ENCODE results near the gene GNG12.

Gene GNG12

DNA sequence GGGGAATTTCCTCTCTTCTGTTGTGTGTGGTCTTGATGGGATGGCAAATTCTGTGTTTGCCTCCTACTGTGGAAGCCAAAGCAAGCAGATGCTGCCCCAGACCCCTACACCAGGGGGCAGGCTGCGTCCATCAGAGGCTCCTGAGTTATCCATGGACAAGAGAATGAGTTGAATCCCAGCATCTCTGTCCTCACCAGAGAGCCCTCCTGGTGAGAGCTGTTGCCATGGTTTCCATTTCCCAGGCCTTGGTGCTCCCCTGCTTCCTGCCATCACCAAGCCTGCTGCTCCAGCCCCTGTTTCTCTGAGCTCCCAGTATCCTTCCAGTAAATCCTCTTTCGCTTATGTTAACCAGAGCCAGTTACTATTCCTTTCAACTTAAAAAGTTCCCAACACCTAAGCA, 20.4 kb upstream of the GNG12 start:
- H3K27ac ChIP-seq = no peak overlapping the region
- TF ChIP-seq, protein P1, sequence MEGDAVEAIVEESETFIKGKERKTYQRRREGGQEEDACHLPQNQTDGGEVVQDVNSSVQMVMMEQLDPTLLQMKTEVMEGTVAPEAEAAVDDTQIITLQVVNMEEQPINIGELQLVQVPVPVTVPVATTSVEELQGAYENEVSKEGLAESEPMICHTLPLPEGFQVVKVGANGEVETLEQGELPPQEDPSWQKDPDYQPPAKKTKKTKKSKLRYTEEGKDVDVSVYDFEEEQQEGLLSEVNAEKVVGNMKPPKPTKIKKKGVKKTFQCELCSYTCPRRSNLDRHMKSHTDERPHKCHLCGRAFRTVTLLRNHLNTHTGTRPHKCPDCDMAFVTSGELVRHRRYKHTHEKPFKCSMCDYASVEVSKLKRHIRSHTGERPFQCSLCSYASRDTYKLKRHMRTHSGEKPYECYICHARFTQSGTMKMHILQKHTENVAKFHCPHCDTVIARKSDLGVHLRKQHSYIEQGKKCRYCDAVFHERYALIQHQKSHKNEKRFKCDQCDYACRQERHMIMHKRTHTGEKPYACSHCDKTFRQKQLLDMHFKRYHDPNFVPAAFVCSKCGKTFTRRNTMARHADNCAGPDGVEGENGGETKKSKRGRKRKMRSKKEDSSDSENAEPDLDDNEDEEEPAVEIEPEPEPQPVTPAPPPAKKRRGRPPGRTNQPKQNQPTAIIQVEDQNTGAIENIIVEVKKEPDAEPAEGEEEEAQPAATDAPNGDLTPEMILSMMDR (IDR thresholded peaks at IDR 0.05) = no peak
- no peak for DNase-seq (ENCODE audit: low spot score)

DNA sequence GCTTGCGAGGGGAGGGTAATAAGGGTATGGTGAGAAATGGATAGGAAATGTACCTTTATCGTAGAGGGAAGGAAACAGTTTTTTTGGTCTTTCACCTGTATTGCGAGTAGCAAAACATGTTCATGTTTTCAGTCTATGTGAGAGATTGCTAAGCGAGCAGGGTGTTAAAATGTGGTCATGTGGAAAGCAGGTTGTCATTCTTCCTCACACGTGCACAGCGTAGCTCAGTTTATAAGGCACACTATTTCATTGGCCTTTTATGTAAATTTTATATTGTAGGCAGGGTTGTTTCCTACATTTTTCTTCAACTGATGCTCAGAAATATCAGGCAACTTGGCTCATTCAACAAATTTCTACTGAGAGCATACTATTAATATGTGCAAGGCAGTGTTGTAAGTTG, 18.5 kb upstream of the GNG12 start:
- no peak for DNase-seq (ENCODE audit: low spot score)
- TF ChIP-seq, protein P1 (IDR thresholded peaks at IDR 0.05) = no peak
- Histone ChIP-seq H3K27ac (no peak overlapping the region), H3K4me3 (no peak overlapping the region)

More for the DNA sequence above, 20.4 kb upstream of the GNG12 start:
- H3K4me3 ChIP-seq = no peak overlapping the region

DNA sequence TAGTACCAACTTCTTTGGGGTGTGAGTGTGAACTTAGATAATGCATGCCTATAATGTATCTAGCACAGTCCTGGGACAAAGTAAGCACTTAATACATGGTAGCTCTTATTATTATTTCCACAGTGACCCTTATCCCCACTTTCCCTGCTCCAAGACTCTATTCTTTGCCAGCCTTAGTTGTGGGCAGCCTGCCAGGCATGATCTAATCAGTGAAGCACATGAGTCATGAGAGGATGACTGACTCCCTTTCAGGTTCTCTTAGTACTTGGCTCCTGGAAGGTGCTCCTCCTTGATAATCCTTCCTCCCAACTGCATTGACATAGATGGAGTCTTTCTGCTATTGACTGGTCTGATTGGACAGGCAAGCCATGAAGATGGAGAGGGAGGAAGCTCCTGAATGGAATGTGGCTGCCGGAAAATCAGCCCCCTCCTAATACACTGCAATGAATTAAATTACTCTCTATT, 17.4 kb upstream of the GNG12 start:
- DNase-seq (ENCODE audit: low spot score) = peak; percentile 78
- no peak overlapping the region for H3K27ac ChIP-seq
- H3K4me3 ChIP-seq = no peak overlapping the region
- TF ChIP-seq, protein P1 (IDR thresholded peaks at IDR 0.05) = no peak

DNA sequence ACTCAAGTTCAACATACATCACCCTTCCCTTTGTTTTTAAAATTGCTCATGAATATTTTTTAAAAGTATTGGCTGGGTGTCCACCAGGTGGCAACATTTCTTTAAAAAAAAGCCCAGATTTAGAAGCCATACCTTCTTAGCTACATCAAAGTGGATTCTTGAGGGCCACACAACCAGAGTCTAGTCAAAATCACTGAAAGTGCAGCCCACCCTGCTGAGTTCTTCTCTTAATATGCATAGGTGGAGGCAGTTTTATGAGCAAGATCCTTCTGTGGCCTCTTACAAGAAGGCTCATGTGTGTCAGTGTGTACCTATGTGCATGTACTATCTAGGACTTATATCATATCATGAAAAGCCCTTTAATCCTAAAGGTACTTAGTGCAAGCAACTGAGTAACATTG, 16.9 kb upstream of the GNG12 start:
- no peak for DNase-seq (ENCODE audit: low spot score)
- no peak overlapping the region for H3K4me3 ChIP-seq
- TF ChIP-seq, protein P1 (IDR thresholded peaks at IDR 0.05) = peak; percentile 18
- H3K27ac ChIP-seq = no peak overlapping the region

DNA sequence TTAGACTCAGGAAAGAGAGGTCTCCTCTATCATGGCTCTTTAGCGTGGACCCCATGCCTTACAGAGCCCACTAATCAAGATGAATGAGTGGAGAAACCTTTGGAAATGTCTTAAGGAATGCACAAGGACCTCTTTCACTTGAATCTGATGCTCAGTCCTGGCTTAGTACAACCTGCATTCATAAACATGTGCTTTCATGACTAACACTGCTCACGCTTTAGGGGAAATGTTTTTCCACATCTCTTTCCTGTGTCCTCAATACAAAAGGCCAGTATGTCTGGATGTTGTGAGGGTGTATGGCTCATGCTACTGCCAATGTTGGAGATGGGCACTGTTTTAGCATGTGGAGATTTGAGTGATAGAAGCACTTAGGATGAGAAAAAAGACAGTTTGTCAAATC, 14.2 kb upstream of the GNG12 start:
- no peak overlapping the region for H3K4me3 ChIP-seq
- DNase-seq (ENCODE audit: low spot score) = no peak
- TF ChIP-seq, protein P1 (IDR thresholded peaks at IDR 0.05) = no peak
- no peak overlapping the region for H3K27ac ChIP-seq

DNA sequence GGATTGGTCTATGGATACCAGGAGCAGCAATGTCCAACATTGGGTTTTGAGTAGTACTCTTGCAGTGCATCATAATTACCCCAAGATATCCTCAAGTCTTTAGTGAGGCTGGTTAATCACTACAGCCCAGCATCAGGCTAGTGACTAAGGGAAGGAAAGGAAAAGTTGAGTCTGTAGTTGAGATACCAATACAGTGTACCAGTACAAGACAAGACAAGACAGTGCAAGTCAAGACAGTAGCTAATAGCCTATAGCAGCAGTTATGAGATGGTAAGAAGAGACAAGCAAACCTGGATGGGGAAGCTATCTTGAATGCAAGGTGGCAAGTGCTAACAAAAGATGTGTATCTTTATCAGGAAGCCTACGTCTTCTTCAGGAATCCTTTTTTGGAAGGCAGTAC, 13.3 kb upstream of the GNG12 start:
- TF ChIP-seq, protein P1 (IDR thresholded peaks at IDR 0.05) = no peak
- no peak overlapping the region for H3K27ac ChIP-seq
- DNase-seq (ENCODE audit: low spot score) = no peak
- H3K4me3 ChIP-seq = no peak overlapping the region

DNA sequence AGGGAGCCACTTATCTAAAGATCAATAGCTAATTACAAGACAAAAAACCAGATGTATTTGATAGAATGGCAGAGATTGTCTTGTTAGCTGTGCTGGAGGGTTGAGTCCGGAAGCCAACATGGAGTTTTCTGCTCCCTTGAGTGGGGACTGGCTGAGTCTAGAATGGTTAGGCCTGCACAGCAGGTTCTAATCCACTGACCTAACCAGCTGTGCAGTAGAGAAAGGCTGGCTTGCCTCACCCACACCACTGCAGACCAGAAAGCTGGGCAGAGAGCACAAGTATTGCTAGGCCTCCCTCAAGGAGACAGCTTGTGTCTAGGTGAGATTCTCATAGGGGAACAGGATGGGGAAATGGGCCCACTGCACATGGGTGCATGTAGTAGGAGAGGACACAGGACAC, 11.7 kb upstream of the GNG12 start:
- Histone ChIP-seq H3K27ac (peak overlapping the region in 1 of 2 donors; percentile 26), H3K4me3 (no peak overlapping the region)
- TF ChIP-seq, protein P1 (IDR thresholded peaks at IDR 0.05) = no peak
- no peak for DNase-seq (ENCODE audit: low spot score)
